GM19468 (cell line): ENCODE results near the gene ETV5.
"Not testable (repeated sequence)": the region's sequence is repeated elsewhere in the genome, so short reads cannot be mapped to it uniquely, and the experiment has no call there.

Experiments
- ATAC-seq: cut with Tn5 transposase; IDR thresholded peaks from one replicate; pipeline ENCODE4 v1.9.1; 2021; ENCODE audit warnings: mild to moderate bottlenecking, moderate library complexity, moderate number of reproducible peaks; ENCODE audit not compliant: unreplicated experiment; ENCODE audit errors: extremely low read depth

The ETV5 gene

DNA sequence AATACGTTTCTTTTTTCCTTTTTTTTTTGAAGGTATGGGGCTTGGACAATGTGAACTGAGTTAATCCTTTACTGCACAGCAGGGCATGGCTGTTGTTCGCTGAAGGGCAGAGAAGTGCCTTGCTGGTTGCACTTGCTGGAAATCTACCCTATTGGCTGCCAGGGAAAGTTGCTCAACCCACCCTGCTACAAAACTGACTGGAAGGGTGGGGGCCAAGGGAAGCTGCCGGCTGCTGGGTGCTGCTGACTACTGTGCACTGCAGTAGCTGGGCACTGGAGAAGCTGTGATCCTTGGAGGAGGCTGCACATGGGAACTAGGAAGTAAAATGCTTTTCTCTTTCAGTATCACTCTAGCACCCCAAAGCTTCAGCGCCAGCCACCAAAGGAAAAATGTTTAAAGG, 70.5 kb downstream of the ETV5 start:
- ATAC-seq: no peak

DNA sequence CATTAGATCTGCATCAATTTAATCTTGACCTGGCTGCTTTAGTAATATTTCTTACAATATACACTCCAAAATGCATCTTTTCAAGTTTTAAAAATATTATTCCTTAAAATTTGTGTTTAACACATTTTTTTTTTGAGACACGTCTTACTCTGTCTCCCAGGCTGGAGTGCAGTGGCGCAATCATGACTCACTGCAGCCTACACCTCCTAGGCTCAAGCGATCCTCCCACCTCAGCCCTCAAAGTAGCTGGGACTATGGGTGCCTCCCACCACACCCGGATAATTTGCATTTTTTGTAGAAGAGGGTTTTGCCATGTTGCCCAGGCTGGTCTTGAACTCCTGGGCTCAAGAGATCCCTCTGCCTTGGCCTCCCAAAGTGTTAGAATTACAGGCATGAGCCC, 73.6 kb downstream of the ETV5 start:
- ATAC-seq: no peak

DNA sequence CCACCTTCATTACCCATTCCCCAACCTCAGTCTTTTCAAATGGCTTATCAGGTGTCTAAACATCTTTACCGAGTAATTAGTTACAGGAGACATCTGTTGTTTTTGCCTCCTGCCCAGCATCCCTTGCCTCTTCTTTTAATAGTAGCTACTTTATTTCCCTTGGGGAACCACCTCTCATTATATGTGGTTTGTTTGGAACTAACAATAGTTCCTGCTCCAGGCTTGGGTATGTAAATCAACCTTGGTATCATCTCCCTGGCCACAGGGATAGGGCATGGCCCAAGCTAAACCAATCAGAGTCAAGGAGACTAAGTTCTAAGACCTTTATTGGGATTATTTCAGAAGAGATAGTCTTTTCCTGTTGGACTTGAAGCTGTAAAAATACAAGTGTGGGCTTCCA, 76.6 kb downstream of the ETV5 start:
- no peak for ATAC-seq

DNA sequence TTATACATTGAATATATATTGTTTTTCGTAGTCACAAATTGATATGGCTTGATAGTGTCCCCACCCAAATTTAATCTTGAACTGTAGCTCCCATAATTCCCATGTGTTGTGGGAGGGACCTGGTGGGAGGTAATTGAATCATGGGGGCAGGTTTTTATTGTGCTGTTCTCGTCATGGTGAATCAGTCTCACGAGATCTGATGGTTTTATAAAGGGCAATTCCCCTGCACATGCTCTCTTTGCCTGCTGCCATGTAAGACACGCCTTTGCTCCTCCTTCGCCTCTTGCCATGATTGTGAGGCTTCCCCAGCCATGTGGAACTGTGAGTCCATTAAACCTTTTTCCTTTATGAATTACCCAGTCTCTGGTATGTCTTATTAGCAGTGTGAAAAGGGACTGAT, 82.9 kb downstream of the ETV5 start:
- not testable (repeated sequence) for ATAC-seq

DNA sequence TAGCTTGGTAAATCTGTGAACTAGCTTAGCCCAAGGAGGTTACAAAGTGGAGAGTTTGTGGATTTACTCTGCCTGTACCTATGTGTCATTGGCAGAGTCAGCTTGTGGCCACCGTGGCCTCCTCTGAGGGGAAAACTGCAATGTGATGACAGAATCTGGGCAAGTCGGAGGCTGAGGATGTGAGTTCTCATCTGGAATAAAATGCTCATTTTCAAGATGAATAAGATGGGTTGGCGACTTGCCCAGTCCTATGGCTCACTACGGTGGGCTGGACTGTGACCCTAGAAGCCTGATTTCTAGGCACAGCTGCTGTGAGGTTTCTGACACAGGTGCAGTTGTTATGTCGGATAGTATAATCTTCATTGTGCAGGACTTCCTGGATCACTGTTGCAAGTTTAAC, 83.7 kb downstream of the ETV5 start:
- no peak for ATAC-seq

DNA sequence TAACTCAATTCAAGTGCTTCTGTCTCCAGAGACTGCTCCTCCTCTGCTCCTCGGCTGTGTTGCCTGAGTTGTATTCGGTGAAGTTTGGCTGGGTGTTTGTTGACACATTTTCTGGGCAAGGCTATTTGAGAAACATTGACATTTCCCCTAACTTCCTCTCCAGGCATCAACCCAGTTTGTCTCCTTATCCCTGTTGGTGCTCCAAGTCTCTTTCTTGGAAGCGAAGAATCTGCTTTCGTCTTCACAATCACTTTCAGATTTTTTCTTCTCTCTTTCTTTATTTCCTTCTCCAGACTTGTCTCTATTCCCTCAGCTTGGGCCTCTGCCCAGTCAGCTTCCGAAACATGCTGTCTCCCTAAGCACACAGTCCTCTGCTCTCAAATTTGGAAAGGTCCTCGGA, 84.7 kb downstream of the ETV5 start:
- no peak for ATAC-seq

DNA sequence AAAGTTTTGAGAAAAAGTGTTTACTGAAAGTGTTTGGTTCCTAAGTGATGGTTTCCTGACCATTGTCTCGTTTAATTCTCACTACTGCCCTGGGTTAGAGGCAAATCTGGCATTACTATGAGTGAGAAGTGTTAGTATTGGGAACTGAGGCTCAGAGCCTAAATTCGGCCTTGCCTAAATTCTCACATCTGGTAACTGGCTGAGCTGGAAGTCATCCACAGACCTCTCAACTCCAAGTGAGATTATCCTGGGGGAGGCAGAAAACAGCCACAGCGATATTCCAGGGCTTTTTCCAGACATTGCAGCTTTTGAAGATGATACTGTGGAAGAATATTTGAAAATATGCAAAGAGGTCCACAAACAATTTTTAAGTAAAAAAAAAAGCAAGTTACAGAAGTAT, 86.0 kb downstream of the ETV5 start:
- ATAC-seq: no peak

DNA sequence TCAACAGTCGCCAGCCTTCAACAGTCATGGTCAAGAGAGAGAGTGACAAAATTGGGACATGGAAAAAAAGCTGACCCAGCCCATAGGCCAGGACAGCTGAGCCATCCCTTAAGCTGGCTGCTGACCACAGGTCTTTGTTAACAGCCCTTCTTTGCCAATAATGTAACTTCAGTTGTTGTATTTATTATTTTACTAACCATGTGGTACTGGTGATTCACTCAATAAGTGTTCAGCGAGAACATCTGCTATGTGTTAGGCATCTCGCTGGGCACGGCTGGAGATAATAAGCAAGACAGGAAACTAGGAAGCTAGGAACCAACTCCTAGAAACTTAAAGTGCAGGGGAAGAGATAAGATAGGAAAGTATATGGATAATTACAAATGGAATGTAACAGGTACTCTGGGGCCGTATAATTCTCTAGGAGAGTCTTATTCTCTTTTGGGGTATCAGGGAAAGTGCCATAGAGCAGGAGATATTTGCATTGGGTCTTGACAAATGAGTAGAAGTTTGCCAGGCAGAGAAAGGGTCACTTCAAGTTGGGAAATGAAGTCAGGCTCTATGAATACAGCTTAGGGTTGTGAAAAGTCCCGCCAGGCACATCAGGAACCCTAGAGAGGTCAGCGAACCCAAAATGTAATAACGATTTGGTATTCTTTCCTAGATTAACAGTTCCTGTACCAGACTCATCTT, 87.1 kb downstream of the ETV5 start:
- ATAC-seq: no peak

DNA sequence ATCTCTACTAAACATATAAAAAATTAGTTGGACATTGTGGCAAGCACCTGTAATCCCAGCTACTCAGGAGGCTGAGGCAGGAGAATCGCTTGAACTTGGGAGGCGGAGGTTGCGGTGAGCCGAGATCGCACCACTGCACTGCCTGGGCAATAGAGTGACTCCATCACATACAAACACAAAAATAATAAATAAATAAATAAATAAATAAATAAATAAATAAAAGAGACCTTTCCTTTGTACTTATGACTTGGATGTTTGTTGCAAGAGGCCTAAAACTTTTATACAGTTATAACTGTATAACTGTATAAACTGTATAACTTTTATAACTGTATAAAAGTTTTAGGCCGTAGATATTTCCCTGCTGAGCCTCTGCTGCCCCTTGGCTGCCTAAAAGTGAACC, 87.6 kb downstream of the ETV5 start:
- ATAC-seq: not testable (repeated sequence)

DNA sequence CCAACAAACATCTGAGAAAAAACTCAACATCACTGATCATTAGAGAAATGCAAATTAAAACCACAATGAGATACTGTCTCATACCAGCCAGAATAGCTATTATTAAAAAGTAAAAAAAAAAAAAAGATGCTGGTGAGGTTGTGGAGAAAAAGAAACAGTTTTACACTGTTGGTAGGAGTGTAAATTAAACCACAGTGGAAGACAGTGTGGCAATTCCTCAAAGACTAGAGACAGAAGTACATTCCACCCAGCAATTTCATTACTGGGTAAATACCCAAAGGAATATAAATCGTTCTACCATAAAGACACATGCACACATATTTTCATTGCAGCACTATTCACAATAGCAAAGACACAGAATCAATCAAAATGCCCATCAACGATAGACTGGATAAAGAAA, 89.6 kb downstream of the ETV5 start:
- not testable (repeated sequence) for ATAC-seq

DNA sequence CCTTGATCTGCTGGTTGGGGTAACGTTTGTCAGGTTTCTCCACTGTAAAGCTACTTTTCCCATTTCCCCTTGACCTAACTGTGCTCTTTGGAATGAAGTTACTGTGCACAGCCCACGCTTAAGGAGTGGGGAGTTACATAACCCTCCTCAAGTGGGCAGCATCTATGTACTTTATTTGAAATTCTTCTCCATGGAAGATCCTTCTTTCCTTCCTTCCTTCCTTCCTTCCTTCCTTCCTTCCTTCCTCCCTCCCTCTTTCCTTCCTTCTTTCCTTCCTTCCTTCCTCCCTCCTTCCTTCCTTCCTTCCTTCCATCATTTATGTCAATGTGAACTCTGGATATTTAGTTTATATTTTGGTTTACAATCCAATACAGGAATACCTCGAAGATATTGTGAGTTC, 94.0 kb downstream of the ETV5 start:
- ATAC-seq: no peak

DNA sequence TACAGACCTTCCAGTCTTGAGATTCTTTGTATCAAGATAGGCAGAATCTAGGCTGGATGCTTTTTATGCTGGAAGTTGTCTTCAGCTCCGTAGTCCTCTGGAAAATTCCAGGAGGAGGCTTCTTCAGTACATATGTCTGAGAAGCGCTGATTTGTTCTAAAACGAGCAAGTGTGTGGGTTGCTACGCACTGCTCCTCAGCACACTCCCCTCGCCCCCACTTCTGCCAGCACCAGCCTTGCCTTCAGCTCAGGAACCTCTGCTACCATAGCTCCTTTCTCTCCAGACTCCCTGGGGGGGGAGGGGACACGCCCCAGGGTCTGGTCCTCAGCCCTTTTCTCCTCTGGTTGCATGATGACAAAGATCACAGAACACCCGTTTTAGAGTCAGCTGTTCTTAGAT, 95.6 kb downstream of the ETV5 start:
- ATAC-seq: no peak

DNA sequence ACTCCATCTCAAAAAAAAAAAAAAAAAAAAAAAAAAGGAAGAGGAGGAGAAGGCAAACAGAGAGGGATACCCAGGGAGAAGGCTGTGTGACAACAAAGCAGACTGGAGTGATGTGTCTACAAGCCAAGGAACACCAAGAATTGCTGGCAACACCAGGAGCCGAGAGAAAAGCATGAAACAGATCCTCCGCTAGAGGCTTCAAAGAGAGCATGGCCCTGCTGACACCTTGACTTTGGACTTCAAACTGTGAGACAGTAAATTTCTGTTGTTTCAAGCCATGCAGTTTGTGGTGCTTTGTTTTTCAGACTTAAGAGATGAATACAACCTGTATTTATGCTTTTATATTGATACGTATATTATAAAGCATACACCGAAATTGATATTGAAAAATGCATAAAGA, 96.8 kb downstream of the ETV5 start:
- ATAC-seq: no peak

DNA sequence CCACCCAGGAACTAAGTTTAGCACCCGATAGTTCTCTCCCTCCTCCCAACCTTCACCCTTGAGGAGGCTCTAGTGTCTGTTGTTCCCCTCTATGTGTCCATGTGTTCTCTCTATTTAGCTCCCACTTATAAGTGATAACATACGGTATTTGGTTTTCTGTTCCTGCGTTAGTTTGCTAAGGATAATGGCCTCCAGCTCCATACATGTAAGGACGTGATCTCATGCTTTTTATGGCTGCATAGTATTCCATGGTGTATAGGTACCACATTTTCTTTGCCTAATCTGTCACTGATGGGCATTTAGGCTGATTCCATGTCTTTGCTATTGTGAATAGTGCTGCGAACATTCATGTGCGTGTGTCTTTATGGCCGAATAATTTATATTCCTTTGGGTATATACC, 104.2 kb downstream of the ETV5 start:
- ATAC-seq: no peak

DNA sequence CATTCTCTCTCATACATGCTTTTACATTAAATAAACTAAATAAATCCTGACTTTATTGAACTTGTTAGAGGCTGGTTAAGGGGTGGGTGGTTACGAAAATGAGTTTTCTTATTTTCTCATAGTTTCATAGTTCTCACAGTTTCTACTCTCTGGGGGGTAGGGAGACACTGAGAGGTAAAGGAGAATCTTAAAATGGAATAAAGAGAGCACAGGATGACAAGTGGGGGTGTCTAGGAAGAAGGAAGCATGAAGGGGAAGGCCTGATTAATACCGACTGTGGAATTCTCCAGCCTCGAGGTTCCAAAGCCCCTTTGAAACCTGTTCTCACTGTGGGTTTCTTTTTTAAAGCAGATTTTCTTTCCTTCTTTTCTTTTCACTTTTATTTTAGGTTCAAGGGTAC, 104.7 kb downstream of the ETV5 start:
- no peak for ATAC-seq

DNA sequence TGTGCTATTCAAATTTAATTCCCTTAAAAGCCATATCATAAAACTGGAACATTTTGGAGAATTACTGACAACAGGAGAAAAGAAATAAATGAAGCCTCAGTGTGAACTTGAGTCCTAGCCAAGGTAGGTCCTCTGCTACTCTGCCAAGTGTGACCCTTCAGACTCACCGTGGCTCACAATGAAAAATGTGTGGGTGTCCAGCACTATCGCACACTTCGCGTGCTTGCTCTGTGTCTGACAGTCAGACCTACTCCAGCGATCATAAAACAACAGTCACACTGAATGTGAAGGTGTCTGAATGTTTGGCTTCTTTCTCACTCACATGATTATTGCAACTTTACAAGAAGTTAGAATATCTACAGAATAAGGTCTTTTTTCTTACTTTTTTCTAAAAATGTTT, 105.3 kb downstream of the ETV5 start:
- no peak for ATAC-seq

DNA sequence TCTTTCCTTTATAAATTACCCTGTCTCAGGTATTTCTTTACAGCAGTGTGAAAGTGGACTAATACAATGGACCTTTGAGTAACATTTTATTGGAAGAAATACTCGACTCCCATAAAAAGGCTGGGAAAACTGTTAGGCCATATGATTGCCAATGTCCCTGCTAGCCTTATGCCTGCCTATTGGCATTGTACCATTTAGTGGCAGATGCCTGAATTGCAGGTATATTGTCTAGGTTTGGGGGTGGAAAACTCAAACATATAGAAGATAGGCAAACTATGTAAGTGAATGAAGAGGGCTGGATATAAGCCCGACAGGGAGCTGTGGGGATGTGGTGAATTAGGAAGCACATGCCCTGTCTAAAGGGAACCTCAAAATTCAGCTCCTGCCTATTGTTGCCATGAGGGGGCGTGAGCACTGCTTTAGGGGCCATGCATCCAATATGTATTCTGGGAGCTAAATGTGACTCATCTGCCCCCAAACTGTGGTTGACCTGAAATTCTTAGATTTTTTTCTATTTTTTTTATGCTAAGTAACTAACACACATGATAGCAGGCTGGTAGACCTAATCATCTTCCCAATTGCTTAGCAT, 105.9 kb downstream of the ETV5 start:
- ATAC-seq: no peak

DNA sequence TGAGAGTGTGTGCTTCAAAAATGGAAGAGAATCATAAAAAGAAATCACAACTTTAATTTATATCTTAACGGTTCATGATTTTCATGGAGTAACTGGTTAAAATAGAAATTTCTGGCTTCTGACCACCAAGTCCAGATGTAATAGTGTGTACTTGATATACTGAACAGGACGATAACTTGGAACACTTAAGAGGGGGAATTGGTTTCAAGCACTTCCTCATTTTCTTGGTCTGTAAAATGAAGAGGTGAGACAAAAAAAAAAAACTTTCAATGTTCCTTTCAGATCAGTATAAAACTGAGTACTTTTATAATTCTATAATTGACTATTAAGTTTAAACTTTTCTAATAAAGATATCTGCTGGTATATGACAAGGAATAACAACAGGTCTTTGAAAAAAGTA, 107.0 kb downstream of the ETV5 start:
- ATAC-seq: no peak

DNA sequence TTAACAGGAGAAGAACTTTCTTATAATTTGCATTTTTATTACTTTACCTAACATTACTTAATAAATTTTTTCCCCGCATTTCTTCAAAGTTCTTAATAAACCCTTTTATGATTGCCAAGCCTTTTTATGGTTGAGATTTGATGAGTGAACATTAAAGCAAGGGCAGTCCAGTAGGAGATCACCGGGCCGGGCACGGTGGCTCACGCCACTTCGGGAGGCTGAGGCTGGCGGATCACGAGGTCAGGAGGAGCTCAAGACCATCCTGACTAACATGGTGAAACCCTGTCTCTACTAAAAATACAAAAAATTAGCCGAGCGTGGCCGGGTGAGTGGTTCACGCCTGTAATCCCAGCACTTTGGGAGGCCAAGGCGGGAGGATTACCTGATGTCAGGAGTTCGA, 109.7 kb downstream of the ETV5 start:
- ATAC-seq: no peak

DNA sequence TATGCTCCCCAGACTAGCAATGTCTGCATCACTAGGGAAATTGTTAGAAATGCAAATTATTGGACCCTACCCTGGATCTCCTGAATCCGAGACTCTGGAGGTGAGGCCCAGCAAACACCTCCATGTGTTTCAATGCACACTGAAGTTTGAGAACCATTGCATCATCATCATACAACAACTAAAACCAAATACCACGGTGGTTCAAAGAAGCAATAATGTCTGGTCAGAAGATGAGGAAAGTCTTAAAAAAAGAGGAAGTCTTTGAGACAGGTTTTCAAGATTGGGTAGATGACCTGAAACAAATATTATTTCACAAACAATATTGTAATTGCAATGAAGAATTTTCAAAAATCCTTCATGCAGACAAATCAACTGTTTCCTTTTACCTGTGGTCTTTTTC, 110.8 kb downstream of the ETV5 start:
- ATAC-seq: no peak

DNA sequence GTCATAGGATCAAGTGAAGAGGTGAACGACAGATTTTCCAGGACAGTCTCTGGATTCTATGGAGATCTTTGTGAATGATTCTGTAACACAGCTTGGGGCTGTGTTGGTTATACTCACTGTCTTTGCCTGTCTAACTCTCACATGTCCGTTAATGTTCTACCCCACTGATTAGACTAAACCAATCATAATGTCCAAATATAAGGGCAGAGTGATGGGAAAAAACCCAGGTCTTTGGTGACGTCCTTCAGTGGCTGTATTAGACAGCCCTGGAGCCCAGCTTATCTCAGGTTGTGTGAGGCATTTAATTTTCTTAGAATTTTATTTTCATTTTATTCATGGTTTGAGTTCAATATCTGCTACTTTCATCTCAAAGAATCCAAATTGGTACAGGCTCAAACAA, 111.8 kb downstream of the ETV5 start:
- ATAC-seq: no peak
